K562 (cell line): ENCODE measurements around the gene SEMA5A. TPM values are rescaled to one million over a fixed set of nuclear protein-coding genes. Genes with fewer than 3 reads are reported as not detected.

Experiments used
- ATAC-seq: fragments of 200-7000 bp; cut with Tn5 transposase; 3 replicates; pipeline ENCODE4 v1.9.1; 2020; ENCODE audit warnings: moderate library complexity
- BruUV-seq: library from RNA; stranded (reverse); fragments of 400-500 nt; replicated peaks from 2 replicates; lab custom pipeline; 2021; lab: Mats Ljungman, UMichigan
- CTCF ChIA-PET: fragments of 300-600 bp; formaldehyde crosslinking; extraction: SDS; loops from one replicate; lab custom pipeline; 2021; ENCODE audit warnings: low intra/inter-chr PET ratio; lab: Yijun Ruan, JAX
- POLR2A ChIA-PET: fragments of 300-600, 350-650 bp; sonication (Branson Sonifier 250); formaldehyde crosslinking; extraction: SDS; loops from one replicate; lab custom pipeline; 2021; ENCODE audit warnings: antibody characterized with exemption, inconsistent platforms; lab: Yijun Ruan, JAX
- DNase-seq, 4 experiments: peaks; one replicate each; pipeline versions ENCODE4 v3.0.0 to v3.0.0-alpha.2; 2011 to 2018; ENCODE audit warnings: low spot score in 3 of 4, mixed read lengths in 3 of 4; ENCODE audit errors: extremely low read depth in 1 of 4
- FAIRE-seq: peaks from 2 replicates; lab custom pipeline; 2011; peaks lifted over from hg19 to GRCh38; lab: Jason Lieb, UNC
- H2AFZ ChIP-seq: 2 replicates; pipeline ENCODE4 v1.6.0; 2011; ENCODE audit warnings: low read depth, low read length, control low read depth, inconsistent platforms
- H3K27ac ChIP-seq: fragments of 200-600 bp; 3 replicates; pipeline ENCODE4 v1.8.0; 2011; ENCODE audit warnings: low read depth, mild to moderate bottlenecking, control low read depth, inconsistent platforms, low read length, moderate library complexity, mixed read lengths; ENCODE audit errors: extremely low read depth
- H3K27me3 ChIP-seq, 2 experiments: fragments of 300-600 bp in 1 of 2; 2 replicates in 1 of 2; 3 replicates in 1 of 2; pipeline versions ENCODE4 v1.6.0 to v1.8.0; 2011; ENCODE audit warnings: inconsistent platforms in 2 of 2, low read length in 2 of 2, mild to moderate bottlenecking in 1 of 2, mixed read lengths in 1 of 2, moderate library complexity in 1 of 2; ENCODE audit not compliant: control insufficient read depth in 2 of 2, insufficient read depth in 2 of 2
- H3K36me3 ChIP-seq: fragments of 300-600 bp; 3 replicates; pipeline ENCODE4 v1.8.0; 2011; ENCODE audit warnings: mild to moderate bottlenecking, low read length, inconsistent platforms; ENCODE audit not compliant: control insufficient read depth, insufficient read depth
- H3K4me1 ChIP-seq, 2 experiments: fragments of 200-600 bp in 1 of 2; replicated peaks in 1 of 2; 2 replicates in 1 of 2; 3 replicates in 1 of 2; pipeline versions ENCODE4 v1.5.1 to v1.8.0; 2011; ENCODE audit warnings: inconsistent platforms in 2 of 2, low read length in 2 of 2, mild to moderate bottlenecking in 1 of 2, mixed read lengths in 1 of 2, moderate library complexity in 1 of 2; ENCODE audit not compliant: control insufficient read depth in 2 of 2, insufficient read depth in 2 of 2
- H3K4me2 ChIP-seq: 2 replicates; pipeline ENCODE4 v1.6.1; 2011; ENCODE audit warnings: low read length, control low read depth, inconsistent platforms, mixed read lengths; ENCODE audit not compliant: insufficient read depth
- H3K4me3 ChIP-seq: fragments of 200-600 bp; sonication (generic), shearing (Covaris generic); 2 replicates; pipeline ENCODE4 v1.5.1; 2016; ENCODE audit warnings: control low read depth, inconsistent platforms
- H3K79me2 ChIP-seq: fragments of 200-600 bp; 3 replicates; pipeline ENCODE4 v1.8.0; 2011; ENCODE audit warnings: low read length, inconsistent platforms; ENCODE audit not compliant: control insufficient read depth, insufficient read depth
- H3K9ac ChIP-seq, 2 experiments: 2 replicates each; pipeline versions ENCODE4 v1.6.0 to v1.6.1; 2011; ENCODE audit warnings: low read depth in 2 of 2, low read length in 2 of 2, control low read depth in 1 of 2, inconsistent platforms in 1 of 2, mild to moderate bottlenecking in 1 of 2, mixed read lengths in 1 of 2; ENCODE audit not compliant: insufficient read depth in 1 of 2
- H3K9me1 ChIP-seq: one replicate; pipeline ENCODE4 v1.6.0; 2011; ENCODE audit warnings: inconsistent platforms, mild to moderate bottlenecking, low read length, moderate library complexity; ENCODE audit not compliant: control insufficient read depth, insufficient read depth
- H3K9me3 ChIP-seq: replicated peaks from 2 replicates; pipeline ENCODE4 v1.5.1; 2011; ENCODE audit warnings: low read depth, low read length, inconsistent platforms; ENCODE audit not compliant: control insufficient read depth, insufficient read depth
- H4K20me1 ChIP-seq: replicated peaks from 2 replicates; pipeline ENCODE4 v1.6.1; 2011; ENCODE audit warnings: low read length, inconsistent platforms, mixed read lengths; ENCODE audit not compliant: control insufficient read depth, insufficient read depth
- BACH1 ChIP-seq: fragments of 200-800 bp; sonication (Bioruptor generic); IDR thresholded peaks from 2 replicates; pipeline ENCODE4 v1.6.1; 2016; ENCODE audit warnings: missing genetic modification characterization, missing compliant biosample characterization
- POLR2AphosphoS2 ChIP-seq: IDR thresholded peaks from 2 replicates; pipeline ENCODE4 v1.6.1; 2012; ENCODE audit warnings: low read length, improper control_type of control experiment
- ZBTB17 ChIP-seq: fragments of 450-650 bp; formaldehyde crosslinking; IDR thresholded peaks from 2 replicates; pipeline ENCODE4 v1.4.0; 2020; ENCODE audit warnings: mild to moderate bottlenecking
- ZNF124 ChIP-seq: sonication (generic); formaldehyde crosslinking; IDR thresholded peaks from 2 replicates; pipeline ENCODE4 v1.8.1; 2022; ENCODE audit warnings: missing genetic modification reagents
- ZNF695 ChIP-seq: fragments of 450-650 bp; formaldehyde crosslinking; IDR thresholded peaks from 2 replicates; pipeline ENCODE4 v1.4.0; 2020; ENCODE audit warnings: mild to moderate bottlenecking, moderate library complexity
- WGBS: fragments of 100-300 bp; shearing (Covaris generic); methylation state at CpG from one replicate; pipeline ENCODE4 v1.1.6; 2016; ENCODE audit warnings: low coverage, mixed read lengths; ENCODE audit not compliant: insufficient coverage; ENCODE audit errors: missing lambda C conversion rate; 5-methylcytosine and 5-hydroxymethylcytosine counted together
- in situ Hi-C: fragments of 300-500 bp; cut with MboI; formaldehyde crosslinking; loops from 4 replicates; pipeline ENCODE4 v1.15.0; 2018; ENCODE audit warnings: inconsistent platforms, mixed read lengths
- intact Hi-C: fragments of 100-400 bp; cut with micrococcal nuclease; formaldehyde crosslinking; loops from 2 replicates; pipeline ENCODE4 v1.14.2; 2022
- polyA plus RNA-seq, 8 experiments: library from polyadenylated mRNA; depleted of rRNA in 4 of 8; stranded (reverse) in 5 of 8; unstranded in 3 of 8; fragments of >200 nt; fragmentation: Nextera tagmentation in 2 of 8; fragmentation: Illumina TruSeq in 1 of 8; extraction: Ambion mirVana in 2 of 8; extraction: Trizol in 1 of 8; gene quantifications; 2 replicates each; pipeline versions ENCODE4 v1.2.1 to v1.2.3, GENCODE V29; 2011 to 2014; ENCODE audit warnings: inconsistent platforms in 1 of 8, missing spikeins in 1 of 8
- total RNA-seq, 7 experiments: library from RNA; depleted of rRNA in 6 of 7; stranded (reverse); fragments of >200 nt in 6 of 7; fragmentation: Illumina TruSeq in 2 of 7; extraction: Trizol in 2 of 7; gene quantifications; 2 replicates each; pipeline versions ENCODE4 v1.2.1 to v1.2.3, GENCODE V29; 2011 to 2021; ENCODE audit warnings: low replicate concordance in 1 of 7
- TF ChIP-seq, protein P1 (sequence below): fragments of 450-650 bp; IDR thresholded peaks from 2 replicates; pipeline ENCODE4 v1.6.1; 2014; ENCODE audit warnings: low read depth, mild to moderate bottlenecking, moderate library complexity, borderline replicate concordance
- TF ChIP-seq, protein P2 (sequence below): fragments of 250-450 bp; sonication (Bioruptor Pico); IDR thresholded peaks from 2 replicates; pipeline ENCODE4 v1.5.0; 2020; ENCODE audit warnings: mild to moderate bottlenecking, borderline replicate concordance

SEMA5A gene
- total and polyA plus RNA-seq, 9 of the 15 experiments (the other 6 are each of a cell fraction or from before 2014, with no cell fraction given): 0.02 TPM; not detected in 8

GRCh38 chr5:9062873-9063272 lies 483.0 kb downstream of the SEMA5A start:
- no peak for TF ChIP-seq ZNF124 (CRISPR knock-in tag)
- TF ChIP-seq BACH1 (tag): no peak
- TF ChIP-seq, protein P1, sequence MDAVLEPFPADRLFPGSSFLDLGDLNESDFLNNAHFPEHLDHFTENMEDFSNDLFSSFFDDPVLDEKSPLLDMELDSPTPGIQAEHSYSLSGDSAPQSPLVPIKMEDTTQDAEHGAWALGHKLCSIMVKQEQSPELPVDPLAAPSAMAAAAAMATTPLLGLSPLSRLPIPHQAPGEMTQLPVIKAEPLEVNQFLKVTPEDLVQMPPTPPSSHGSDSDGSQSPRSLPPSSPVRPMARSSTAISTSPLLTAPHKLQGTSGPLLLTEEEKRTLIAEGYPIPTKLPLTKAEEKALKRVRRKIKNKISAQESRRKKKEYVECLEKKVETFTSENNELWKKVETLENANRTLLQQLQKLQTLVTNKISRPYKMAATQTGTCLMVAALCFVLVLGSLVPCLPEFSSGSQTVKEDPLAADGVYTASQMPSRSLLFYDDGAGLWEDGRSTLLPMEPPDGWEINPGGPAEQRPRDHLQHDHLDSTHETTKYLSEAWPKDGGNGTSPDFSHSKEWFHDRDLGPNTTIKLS: no peak
- TF ChIP-seq ZNF695 (CRISPR knock-in tag): no peak
- TF ChIP-seq POLR2AphosphoS2: no peak
- TF ChIP-seq, protein P2, sequence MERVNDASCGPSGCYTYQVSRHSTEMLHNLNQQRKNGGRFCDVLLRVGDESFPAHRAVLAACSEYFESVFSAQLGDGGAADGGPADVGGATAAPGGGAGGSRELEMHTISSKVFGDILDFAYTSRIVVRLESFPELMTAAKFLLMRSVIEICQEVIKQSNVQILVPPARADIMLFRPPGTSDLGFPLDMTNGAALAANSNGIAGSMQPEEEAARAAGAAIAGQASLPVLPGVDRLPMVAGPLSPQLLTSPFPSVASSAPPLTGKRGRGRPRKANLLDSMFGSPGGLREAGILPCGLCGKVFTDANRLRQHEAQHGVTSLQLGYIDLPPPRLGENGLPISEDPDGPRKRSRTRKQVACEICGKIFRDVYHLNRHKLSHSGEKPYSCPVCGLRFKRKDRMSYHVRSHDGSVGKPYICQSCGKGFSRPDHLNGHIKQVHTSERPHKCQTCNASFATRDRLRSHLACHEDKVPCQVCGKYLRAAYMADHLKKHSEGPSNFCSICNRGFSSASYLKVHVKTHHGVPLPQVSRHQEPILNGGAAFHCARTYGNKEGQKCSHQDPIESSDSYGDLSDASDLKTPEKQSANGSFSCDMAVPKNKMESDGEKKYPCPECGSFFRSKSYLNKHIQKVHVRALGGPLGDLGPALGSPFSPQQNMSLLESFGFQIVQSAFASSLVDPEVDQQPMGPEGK: no peak
- no peak for TF ChIP-seq ZBTB17 (CRISPR knock-in tag)
- in situ Hi-C loops: no loop called here
- CTCF ChIA-PET: no interaction called here
- H4K20me1 ChIP-seq: no peaks in the 10 kb centered on the region
- H3K79me2 ChIP-seq: no peaks in the 10 kb centered on the region
- no peak overlapping the region for H3K4me2 ChIP-seq
- H3K9ac ChIP-seq: no peak overlapping the region
- no peak overlapping the region for H3K4me3 ChIP-seq
- H3K36me3 ChIP-seq: no peaks in the 10 kb centered on the region
- H3K27ac ChIP-seq: no peak overlapping the region
- no peaks in the 10 kb centered on the region for H3K9me1 ChIP-seq
- no peaks in the 10 kb centered on the region for H3K4me1 ChIP-seq
- H3K27me3 ChIP-seq: no peaks in the 10 kb centered on the region
- BruUV-seq: no TSS peak
- FAIRE-seq: no peak
- no peak for DNase-seq
- intact Hi-C loops: no loop called here
- H2AFZ ChIP-seq: no peak overlapping the region
- no peaks in the 10 kb centered on the region for H3K9me3 ChIP-seq
- WGBS: under 1% methylated on average over 11 of the region's 11 CpGs
- no peak for ATAC-seq
- POLR2A ChIA-PET: no interaction called here
